ENCODE measurements around the gene FLYWCH1. TPM values are rescaled to one million over a fixed set of nuclear protein-coding genes. Genes with fewer than 3 reads are reported as not detected.

FLYWCH1 gene
- total and polyA plus RNA-seq, 9 of the 15 experiments (the other 6 are each of a cell fraction or from before 2014, with no cell fraction given) = 0.18 to 33.6 (median 11.3) TPM

DNA sequence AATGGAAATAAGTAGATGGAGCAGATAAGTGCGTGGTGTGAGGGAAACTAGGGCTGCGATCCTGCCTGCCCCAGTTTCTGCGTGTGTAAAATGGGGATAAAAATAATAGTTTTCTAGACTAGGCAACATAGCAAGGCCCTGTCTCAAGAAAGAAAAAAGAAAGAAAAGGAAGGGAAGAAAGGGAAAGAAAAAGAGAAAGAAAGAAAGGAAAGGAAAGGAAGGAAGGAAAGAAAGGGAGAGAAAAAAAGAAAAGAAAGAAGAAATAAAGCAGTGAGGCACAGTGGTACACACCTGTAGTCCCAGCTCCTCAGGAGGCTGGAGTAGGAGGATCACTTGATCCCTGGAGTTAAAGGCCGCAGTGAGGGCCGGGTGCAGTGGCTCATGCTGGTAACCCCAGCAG lies 70.7 kb downstream of the FLYWCH1 start (continued):
- TF ChIP-seq HDAC2 (IDR thresholded peaks at IDR 0.05) (no peak), EHMT2 (IDR thresholded peaks at IDR 0.05) (0 out of 2 replicates have a peak, but pooled peaks have one; percentile 28), MIER1 (IDR thresholded peaks at IDR 0.05; ENCODE audit: low read depth) (no peak), MTA1 (IDR thresholded peaks at IDR 0.05; ENCODE audit: borderline replicate concordance) (peak; percentile 41; the same call in 1 of the 2 replicates), PHF8 (IDR thresholded peaks at IDR 0.05; ENCODE audit: borderline replicate concordance, low read length) (no peak)

DNA sequence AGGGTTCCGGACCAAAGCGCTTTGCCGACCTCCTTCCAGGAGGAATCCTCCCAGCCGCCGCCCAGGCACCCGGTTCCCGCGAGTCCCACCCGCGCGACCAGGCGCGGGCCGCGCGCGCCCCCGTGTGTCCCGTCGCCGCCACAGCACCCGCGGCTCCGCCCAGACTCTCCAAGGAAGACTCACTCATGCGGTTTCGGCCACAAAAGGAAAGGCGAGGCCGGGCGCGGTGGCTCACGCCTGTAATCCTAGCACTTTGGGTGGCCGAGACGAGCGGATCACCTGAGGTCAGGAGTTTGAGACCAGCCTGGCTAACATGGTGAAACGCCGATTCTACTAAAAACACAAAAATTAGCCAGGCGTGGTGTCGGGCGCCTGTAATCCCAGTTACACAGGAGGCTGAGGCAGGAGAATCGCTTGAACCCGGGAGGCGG lies 72.0 kb downstream of the FLYWCH1 start:
- peak overlapping the region; percentile 36 to 90 for H3K9ac ChIP-seq (ENCODE audit: insufficient read depth in 1 of 2, low read depth in 2 of 2, low read length in 2 of 2)
- in situ Hi-C loops (cut with MboI) (no loop called here), intact Hi-C loops (cut with micrococcal nuclease) (loop anchor here (2.0 to 5.0 kb wide), 3 partner anchors 15 to 111 kb away; partner anchors contain the start of gene PAQR4)
- H3K4me1 ChIP-seq (replicated peaks in 1 of 2; ENCODE audit: control insufficient read depth in 2 of 2, insufficient read depth in 2 of 2, low read length in 2 of 2) = peaks cover 19 to 84% of the 10 kb centered on the region in 2 experiments
- peak; percentile 63 for ATAC-seq
- peaks cover 10% of the 10 kb centered on the region; the same call in 1 of the 3 replicates for H3K36me3 ChIP-seq (ENCODE audit: control insufficient read depth, insufficient read depth, low read length)
- peak overlapping the region; percentile 61 for H3K4me2 ChIP-seq (ENCODE audit: insufficient read depth, low read length)
- H4K20me1 ChIP-seq (replicated peaks; ENCODE audit: control insufficient read depth, insufficient read depth, low read length) = no peaks in the 10 kb centered on the region
- no peak overlapping the region for H3K4me3 ChIP-seq
- H3K27me3 ChIP-seq (ENCODE audit: control insufficient read depth in 2 of 2, insufficient read depth in 2 of 2, low read length in 2 of 2) = no peaks in the 10 kb centered on the region
- FAIRE-seq = peak; percentile 72
- no peaks in the 10 kb centered on the region for H3K9me3 ChIP-seq (replicated peaks; ENCODE audit: control insufficient read depth, insufficient read depth, low read depth, low read length)
- DNase-seq (ENCODE audit: extremely low read depth in 1 of 4, low spot score in 3 of 4) = peak; percentile 88 to 94 (median 90)
- 7% methylated on average over 42 of the region's 42 CpGs for WGBS (ENCODE audit: insufficient coverage, low coverage, missing lambda C conversion rate)
- ChIA-PET POLR2A (interaction anchor here (0.8 to 1.4 kb wide), 2 partner anchors 13 to 14 kb away, joined by 3 read pairs; no protein-coding TSS in a partner anchor), CTCF (ENCODE audit: low intra/inter-chr PET ratio) (interaction anchor here (0.6 to 0.8 kb wide), 4 partner anchors 79 to 182 kb away, joined by 4 to 7 read pairs (median 6); no protein-coding TSS in a partner anchor)
- H3K79me2 ChIP-seq (ENCODE audit: control insufficient read depth, insufficient read depth, low read length) = peaks cover 23% of the 10 kb centered on the region
- H2AFZ ChIP-seq (ENCODE audit: low read depth, low read length) = peak overlapping the region; percentile 95
- BruUV-seq (replicated peaks) = no TSS peak
- no peaks in the 10 kb centered on the region for H3K9me1 ChIP-seq (ENCODE audit: control insufficient read depth, insufficient read depth, low read length)
- peak overlapping the region; percentile 57; the same call in 2 of the 3 replicates for H3K27ac ChIP-seq (ENCODE audit: extremely low read depth, low read depth, low read length)
- TF ChIP-seq DPF2 (IDR thresholded peaks at IDR 0.05) (peak; percentile 67; the same call in 1 of the 2 replicates), RB1 (IDR thresholded peaks at IDR 0.05; ENCODE audit: low read depth) (peak; percentile 99), PML (IDR thresholded peaks at IDR 0.05; ENCODE audit: low read length) (no peak), SIN3B (IDR thresholded peaks at IDR 0.05; ENCODE audit: low read depth) (peak; percentile 42; the same call in 1 of the 2 replicates), ZNF12 (CRISPR knock-in tag; IDR thresholded peaks at IDR 0.05) (no peak), RFX5 (IDR thresholded peaks at IDR 0.05; ENCODE audit: low read depth, low read length) (no peak), CREBBP (IDR thresholded peaks at IDR 0.05; ENCODE audit: low read depth, low read length) (no peak), LCOR (CRISPR knock-in tag; IDR thresholded peaks at IDR 0.05) (no peak), XRCC5 (IDR thresholded peaks at IDR 0.05; ENCODE audit: low read depth, low read length) (peak; percentile 77), ARID1B (IDR thresholded peaks at IDR 0.05) (peak; percentile 36; the same call in 1 of the 2 replicates), TEAD1 (CRISPR knock-in tag; IDR thresholded peaks at IDR 0.05) (peak in 1 of 2 experiments; percentile 54; a peak in 1 of 4 replicates), IRF2 (CRISPR knock-in tag; IDR thresholded peaks at IDR 0.05) (no peak), ZSCAN29 (IDR thresholded peaks at IDR 0.05) (no peak), PTTG1 (tag; IDR thresholded peaks at IDR 0.05; ENCODE audit: low read depth) (no peak), HCFC1 (IDR thresholded peaks at IDR 0.05; ENCODE audit: low read depth, low read length) (peak; percentile 41; the same call in 1 of the 2 replicates)
- TF ChIP-seq, protein P1, sequence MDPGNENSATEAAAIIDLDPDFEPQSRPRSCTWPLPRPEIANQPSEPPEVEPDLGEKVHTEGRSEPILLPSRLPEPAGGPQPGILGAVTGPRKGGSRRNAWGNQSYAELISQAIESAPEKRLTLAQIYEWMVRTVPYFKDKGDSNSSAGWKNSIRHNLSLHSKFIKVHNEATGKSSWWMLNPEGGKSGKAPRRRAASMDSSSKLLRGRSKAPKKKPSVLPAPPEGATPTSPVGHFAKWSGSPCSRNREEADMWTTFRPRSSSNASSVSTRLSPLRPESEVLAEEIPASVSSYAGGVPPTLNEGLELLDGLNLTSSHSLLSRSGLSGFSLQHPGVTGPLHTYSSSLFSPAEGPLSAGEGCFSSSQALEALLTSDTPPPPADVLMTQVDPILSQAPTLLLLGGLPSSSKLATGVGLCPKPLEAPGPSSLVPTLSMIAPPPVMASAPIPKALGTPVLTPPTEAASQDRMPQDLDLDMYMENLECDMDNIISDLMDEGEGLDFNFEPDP (CRISPR knock-in tag; IDR thresholded peaks at IDR 0.05) = no peak
- TF ChIP-seq, protein P2, sequence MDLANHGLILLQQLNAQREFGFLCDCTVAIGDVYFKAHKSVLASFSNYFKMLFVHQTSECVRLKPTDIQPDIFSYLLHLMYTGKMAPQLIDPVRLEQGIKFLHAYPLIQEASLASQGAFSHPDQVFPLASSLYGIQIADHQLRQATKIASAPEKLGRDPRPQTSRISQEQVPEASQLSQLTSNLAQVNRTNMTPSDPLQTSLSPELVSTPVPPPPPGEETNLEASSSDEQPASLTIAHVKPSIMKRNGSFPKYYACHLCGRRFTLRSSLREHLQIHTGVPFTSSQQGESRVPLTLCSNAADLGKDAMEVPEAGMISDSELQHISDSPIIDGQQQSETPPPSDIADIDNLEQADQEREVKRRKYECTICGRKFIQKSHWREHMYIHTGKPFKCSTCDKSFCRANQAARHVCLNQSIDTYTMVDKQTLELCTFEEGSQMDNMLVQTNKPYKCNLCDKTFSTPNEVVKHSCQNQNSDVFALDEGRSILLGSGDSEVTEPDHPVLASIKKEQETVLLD (IDR thresholded peaks at IDR 0.05) = 0 out of 2 replicates have a peak, but pooled peaks have one; percentile 37

All from K562 (cell line).